ENCODE results near the gene KLHL13. TPM values are rescaled to one million over a fixed set of nuclear protein-coding genes. Genes with fewer than 3 reads are reported as not detected.
"Not testable (repeated sequence)": the region's sequence is repeated elsewhere in the genome, so short reads cannot be mapped to it uniquely, and the experiment has no call there.

KLHL13 gene
- total RNA-seq, 1 experiment from 2014 or later: 0.82 TPM

DNA sequence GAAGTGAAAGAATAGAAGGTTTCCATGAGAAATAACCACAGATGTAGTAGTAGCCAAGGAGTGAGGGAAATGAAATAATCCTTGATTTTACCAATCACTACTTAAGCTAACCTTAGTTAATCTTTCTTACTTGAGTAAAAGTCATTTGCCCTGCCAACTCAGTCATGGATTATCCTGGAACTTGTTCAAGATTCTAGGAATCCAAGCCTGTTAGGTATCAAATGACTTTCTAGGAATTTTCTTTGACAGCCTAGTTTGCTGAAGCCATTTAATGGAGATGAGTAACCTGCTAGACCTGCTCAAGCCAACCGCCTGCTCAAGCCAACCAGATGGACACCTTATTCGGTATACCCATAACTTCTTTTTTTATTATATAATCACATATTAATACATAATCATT lies 180.5 kb downstream of the KLHL13 start:
- no peak for DNase-seq (ENCODE audit: low read depth, low spot score)
- Histone ChIP-seq H3K36me3 (ENCODE audit: control insufficient read depth, insufficient read depth, low read length) (no peaks in the 10 kb centered on the region), H3K4me1 (ENCODE audit: control insufficient read depth, insufficient read depth, low read length) (no peaks in the 10 kb centered on the region), H3K27ac (ENCODE audit: low read length) (no peak overlapping the region), H3K27me3 (ENCODE audit: control insufficient read depth, insufficient read depth, low read length) (no peaks in the 10 kb centered on the region), H3K4me3 (ENCODE audit: low read depth in 2 of 2, low read length in 2 of 2) (no peak overlapping the region), H3K9me3 (ENCODE audit: control insufficient read depth, insufficient read depth, low read depth, low read length) (no peaks in the 10 kb centered on the region)
- no TSS peak for BruUV-seq (replicated peaks)
- in situ Hi-C loops (cut with HindIII; ENCODE audit: low pct_unique_long_range_greater_than_20kb, low sequenced_read_pairs) (no loop called here), intact Hi-C loops (cut with micrococcal nuclease; ENCODE audit: unreplicated experiment) (no loop called here)
- CTCF ChIA-PET: no interaction called here
- POLR2A ChIA-PET: no interaction called here
- no peak for ATAC-seq
- TF ChIP-seq TCF7L2 (IDR thresholded peaks at IDR 0.05; ENCODE audit: low read depth, low read length) (no peak), POLR2AphosphoS5 (IDR thresholded peaks at IDR 0.05; ENCODE audit: low read depth, low read length) (no peak), SIN3A (IDR thresholded peaks at IDR 0.05; ENCODE audit: borderline replicate concordance, insufficient read depth, low read depth, low read length) (no peak)
- TF ChIP-seq, protein P1, sequence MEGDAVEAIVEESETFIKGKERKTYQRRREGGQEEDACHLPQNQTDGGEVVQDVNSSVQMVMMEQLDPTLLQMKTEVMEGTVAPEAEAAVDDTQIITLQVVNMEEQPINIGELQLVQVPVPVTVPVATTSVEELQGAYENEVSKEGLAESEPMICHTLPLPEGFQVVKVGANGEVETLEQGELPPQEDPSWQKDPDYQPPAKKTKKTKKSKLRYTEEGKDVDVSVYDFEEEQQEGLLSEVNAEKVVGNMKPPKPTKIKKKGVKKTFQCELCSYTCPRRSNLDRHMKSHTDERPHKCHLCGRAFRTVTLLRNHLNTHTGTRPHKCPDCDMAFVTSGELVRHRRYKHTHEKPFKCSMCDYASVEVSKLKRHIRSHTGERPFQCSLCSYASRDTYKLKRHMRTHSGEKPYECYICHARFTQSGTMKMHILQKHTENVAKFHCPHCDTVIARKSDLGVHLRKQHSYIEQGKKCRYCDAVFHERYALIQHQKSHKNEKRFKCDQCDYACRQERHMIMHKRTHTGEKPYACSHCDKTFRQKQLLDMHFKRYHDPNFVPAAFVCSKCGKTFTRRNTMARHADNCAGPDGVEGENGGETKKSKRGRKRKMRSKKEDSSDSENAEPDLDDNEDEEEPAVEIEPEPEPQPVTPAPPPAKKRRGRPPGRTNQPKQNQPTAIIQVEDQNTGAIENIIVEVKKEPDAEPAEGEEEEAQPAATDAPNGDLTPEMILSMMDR (IDR thresholded peaks at IDR 0.05): no peak
- TF ChIP-seq, protein P2, sequence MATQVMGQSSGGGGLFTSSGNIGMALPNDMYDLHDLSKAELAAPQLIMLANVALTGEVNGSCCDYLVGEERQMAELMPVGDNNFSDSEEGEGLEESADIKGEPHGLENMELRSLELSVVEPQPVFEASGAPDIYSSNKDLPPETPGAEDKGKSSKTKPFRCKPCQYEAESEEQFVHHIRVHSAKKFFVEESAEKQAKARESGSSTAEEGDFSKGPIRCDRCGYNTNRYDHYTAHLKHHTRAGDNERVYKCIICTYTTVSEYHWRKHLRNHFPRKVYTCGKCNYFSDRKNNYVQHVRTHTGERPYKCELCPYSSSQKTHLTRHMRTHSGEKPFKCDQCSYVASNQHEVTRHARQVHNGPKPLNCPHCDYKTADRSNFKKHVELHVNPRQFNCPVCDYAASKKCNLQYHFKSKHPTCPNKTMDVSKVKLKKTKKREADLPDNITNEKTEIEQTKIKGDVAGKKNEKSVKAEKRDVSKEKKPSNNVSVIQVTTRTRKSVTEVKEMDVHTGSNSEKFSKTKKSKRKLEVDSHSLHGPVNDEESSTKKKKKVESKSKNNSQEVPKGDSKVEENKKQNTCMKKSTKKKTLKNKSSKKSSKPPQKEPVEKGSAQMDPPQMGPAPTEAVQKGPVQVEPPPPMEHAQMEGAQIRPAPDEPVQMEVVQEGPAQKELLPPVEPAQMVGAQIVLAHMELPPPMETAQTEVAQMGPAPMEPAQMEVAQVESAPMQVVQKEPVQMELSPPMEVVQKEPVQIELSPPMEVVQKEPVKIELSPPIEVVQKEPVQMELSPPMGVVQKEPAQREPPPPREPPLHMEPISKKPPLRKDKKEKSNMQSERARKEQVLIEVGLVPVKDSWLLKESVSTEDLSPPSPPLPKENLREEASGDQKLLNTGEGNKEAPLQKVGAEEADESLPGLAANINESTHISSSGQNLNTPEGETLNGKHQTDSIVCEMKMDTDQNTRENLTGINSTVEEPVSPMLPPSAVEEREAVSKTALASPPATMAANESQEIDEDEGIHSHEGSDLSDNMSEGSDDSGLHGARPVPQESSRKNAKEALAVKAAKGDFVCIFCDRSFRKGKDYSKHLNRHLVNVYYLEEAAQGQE (IDR thresholded peaks at IDR 0.05; ENCODE audit: insufficient read depth in 1 of 2, low read depth in 2 of 2, low read length in 1 of 2): no peak

DNA sequence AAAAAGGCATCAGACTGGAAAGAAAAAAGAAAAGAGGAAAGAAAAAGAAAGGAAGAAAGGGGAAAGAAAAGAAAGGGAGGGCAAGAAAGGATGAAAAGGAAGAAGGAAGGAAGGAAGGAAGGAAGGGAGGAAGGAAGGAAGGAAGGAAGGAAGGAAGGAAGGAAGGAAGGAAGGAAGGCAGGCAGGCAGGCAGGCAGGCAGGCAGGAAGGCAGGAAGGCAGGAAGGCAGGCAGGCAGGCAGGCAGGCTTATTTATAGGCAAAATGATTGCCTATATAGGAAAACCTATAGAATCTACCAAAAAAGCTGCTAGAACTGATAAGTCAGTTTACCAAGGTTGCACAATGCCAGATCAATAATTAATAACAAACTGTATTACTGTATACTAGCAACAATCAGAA lies 186.5 kb downstream of the KLHL13 start:
- in situ Hi-C loops (cut with HindIII; ENCODE audit: low pct_unique_long_range_greater_than_20kb, low sequenced_read_pairs); CTCF ChIA-PET; POLR2A ChIA-PET; H3K4me3 ChIP-seq (ENCODE audit: low read depth in 2 of 2, low read length in 2 of 2); BruUV-seq (replicated peaks); intact Hi-C loops (cut with micrococcal nuclease; ENCODE audit: unreplicated experiment); H3K36me3 ChIP-seq (ENCODE audit: control insufficient read depth, insufficient read depth, low read length); H3K4me1 ChIP-seq (ENCODE audit: control insufficient read depth, insufficient read depth, low read length); DNase-seq (ENCODE audit: low read depth, low spot score); H3K27me3 ChIP-seq (ENCODE audit: control insufficient read depth, insufficient read depth, low read length); H3K9me3 ChIP-seq (ENCODE audit: control insufficient read depth, insufficient read depth, low read depth, low read length); H3K27ac ChIP-seq (ENCODE audit: low read length); ATAC-seq: not testable (repeated sequence)

DNA sequence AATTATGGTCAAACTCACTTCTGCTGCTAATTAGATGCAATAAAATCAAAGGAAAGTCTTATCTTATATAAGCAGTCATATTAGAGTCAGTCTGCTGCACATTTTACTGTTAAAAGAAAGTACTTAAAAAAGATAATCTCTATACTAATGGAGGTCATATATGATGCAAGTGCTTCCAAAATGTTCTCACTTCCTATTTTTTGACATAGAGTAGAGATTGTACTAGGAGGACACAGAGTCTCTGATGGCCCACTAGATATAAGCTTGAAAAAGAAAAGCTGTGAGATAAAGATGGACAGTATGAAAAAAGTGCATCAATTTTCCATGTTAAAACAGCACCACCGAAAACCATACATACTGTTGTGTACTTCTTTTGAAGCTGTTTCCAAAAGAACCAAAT lies 196.9 kb downstream of the KLHL13 start:
- no peak overlapping the region for H3K4me3 ChIP-seq (ENCODE audit: low read depth in 2 of 2, low read length in 2 of 2)
- no peaks in the 10 kb centered on the region for H3K9me3 ChIP-seq (ENCODE audit: control insufficient read depth, insufficient read depth, low read depth, low read length)
- ATAC-seq: no peak
- TF ChIP-seq, protein P1 (IDR thresholded peaks at IDR 0.05): no peak
- TF ChIP-seq POLR2AphosphoS5 (IDR thresholded peaks at IDR 0.05; ENCODE audit: low read depth, low read length): no peak
- no peak for TF ChIP-seq TCF7L2 (IDR thresholded peaks at IDR 0.05; ENCODE audit: low read depth, low read length)
- no peak for TF ChIP-seq SIN3A (IDR thresholded peaks at IDR 0.05; ENCODE audit: borderline replicate concordance, insufficient read depth, low read depth, low read length)
- TF ChIP-seq, protein P2 (IDR thresholded peaks at IDR 0.05; ENCODE audit: insufficient read depth in 1 of 2, low read depth in 2 of 2, low read length in 1 of 2): no peak
- in situ Hi-C loops (cut with HindIII; ENCODE audit: low pct_unique_long_range_greater_than_20kb, low sequenced_read_pairs): no loop called here
- ChIA-PET POLR2A (no interaction called here), CTCF (no interaction called here)
- no peaks in the 10 kb centered on the region for H3K27me3 ChIP-seq (ENCODE audit: control insufficient read depth, insufficient read depth, low read length)
- no TSS peak for BruUV-seq (replicated peaks)
- DNase-seq (ENCODE audit: low read depth, low spot score): no peak
- H3K36me3 ChIP-seq (ENCODE audit: control insufficient read depth, insufficient read depth, low read length): no peaks in the 10 kb centered on the region
- H3K27ac ChIP-seq (ENCODE audit: low read length): no peak overlapping the region
- H3K4me1 ChIP-seq (ENCODE audit: control insufficient read depth, insufficient read depth, low read length): no peaks in the 10 kb centered on the region
- intact Hi-C loops (cut with micrococcal nuclease; ENCODE audit: unreplicated experiment): no loop called here
